ENCODE measurements around the gene CFAP73. TPM values are rescaled to one million over a fixed set of nuclear protein-coding genes. Genes with fewer than 3 reads are reported as not detected.

CFAP73 gene
- total RNA-seq, 1 experiment from 2014 or later, result 0.94 TPM

DNA sequence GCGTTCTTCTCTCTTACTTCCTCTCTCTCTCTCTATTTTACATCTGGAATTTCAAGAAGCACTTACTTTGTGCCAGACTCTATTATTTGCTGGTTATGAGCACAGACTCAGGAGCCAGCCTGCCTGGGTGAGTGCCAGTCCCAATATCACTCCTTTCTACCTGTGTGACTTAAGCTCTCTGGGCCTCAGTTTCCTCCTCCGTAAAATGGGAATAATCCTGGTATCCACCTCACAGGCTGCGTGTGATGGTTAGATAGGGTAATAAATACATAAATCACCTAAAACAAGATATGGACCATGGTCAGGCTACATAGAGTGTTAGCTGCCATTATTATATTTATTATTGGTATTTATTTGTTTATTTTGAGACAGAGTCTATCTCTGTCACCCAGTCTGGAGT is 38.3 kb upstream of the CFAP73 start (continued):
- no peak for TF ChIP-seq CDX4 (CRISPR knock-in tag; IDR thresholded peaks at IDR 0.05; ENCODE audit: borderline replicate concordance)
- TF ChIP-seq SMAD3 (CRISPR knock-in tag; IDR thresholded peaks at IDR 0.05; ENCODE audit: borderline replicate concordance), result no peak
- no peak for TF ChIP-seq ATF2 (CRISPR knock-in tag; IDR thresholded peaks at IDR 0.05; ENCODE audit: borderline replicate concordance, low read depth)
- TF ChIP-seq, protein P1, sequence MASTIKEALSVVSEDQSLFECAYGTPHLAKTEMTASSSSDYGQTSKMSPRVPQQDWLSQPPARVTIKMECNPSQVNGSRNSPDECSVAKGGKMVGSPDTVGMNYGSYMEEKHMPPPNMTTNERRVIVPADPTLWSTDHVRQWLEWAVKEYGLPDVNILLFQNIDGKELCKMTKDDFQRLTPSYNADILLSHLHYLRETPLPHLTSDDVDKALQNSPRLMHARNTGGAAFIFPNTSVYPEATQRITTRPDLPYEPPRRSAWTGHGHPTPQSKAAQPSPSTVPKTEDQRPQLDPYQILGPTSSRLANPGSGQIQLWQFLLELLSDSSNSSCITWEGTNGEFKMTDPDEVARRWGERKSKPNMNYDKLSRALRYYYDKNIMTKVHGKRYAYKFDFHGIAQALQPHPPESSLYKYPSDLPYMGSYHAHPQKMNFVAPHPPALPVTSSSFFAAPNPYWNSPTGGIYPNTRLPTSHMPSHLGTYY (CRISPR knock-in tag; IDR thresholded peaks at IDR 0.05), result no peak
- no peak for TF ChIP-seq RORB (CRISPR knock-in tag; IDR thresholded peaks at IDR 0.05)
- TF ChIP-seq ZMAT4 (CRISPR knock-in tag; IDR thresholded peaks at IDR 0.05), result no peak
- TF ChIP-seq NFYB (CRISPR knock-in tag; conservative IDR thresholded peaks at IDR 0.05; ENCODE audit: low read depth), result no peak
- no peak for TF ChIP-seq TP53 (CRISPR knock-in tag; IDR thresholded peaks at IDR 0.05)

GRCh38 chr12:113112043-113112899 is 37.3 kb upstream of the CFAP73 start:
- Mint-ChIP-seq H3K4me1 (no peaks in the 10 kb centered on the region; the same call in none of the 2 replicates), H3K4me3 (no peak overlapping the region), H3K9me3 (no peaks in the 10 kb centered on the region), H3K27me3 (ENCODE audit: low read depth) (no peaks in the 10 kb centered on the region; the same call in 1 of the 2 replicates), H3K27ac (no peak overlapping the region), H3K36me3 (no peaks in the 10 kb centered on the region)
- CTCF ChIA-PET, result interaction anchor here (0.9 to 2.0 kb wide), 4 partner anchors 41 to 119 kb away, joined by 4 to 6 read pairs (median 5); no protein-coding TSS in a partner anchor
- POLR2A ChIA-PET, result interaction anchor here (1.2 kb wide), 1 partner anchor 8 kb away, joined by 3 read pairs; no protein-coding TSS in a partner anchor
- TF ChIP-seq ZNF532 (CRISPR knock-in tag; IDR thresholded peaks at IDR 0.05; ENCODE audit: borderline replicate concordance), result no peak
- TF ChIP-seq IRF2 (CRISPR knock-in tag; IDR thresholded peaks at IDR 0.05; ENCODE audit: borderline replicate concordance, low read depth), result no peak
- no peak for TF ChIP-seq PREB (CRISPR knock-in tag; IDR thresholded peaks at IDR 0.05; ENCODE audit: borderline replicate concordance)
- TF ChIP-seq CBFB (CRISPR knock-in tag; IDR thresholded peaks at IDR 0.05; ENCODE audit: low read depth), result no peak
- no peak for TF ChIP-seq NR2C2 (CRISPR knock-in tag; IDR thresholded peaks at IDR 0.05)
- no peak for TF ChIP-seq ESRRA (CRISPR knock-in tag; IDR thresholded peaks at IDR 0.05; ENCODE audit: borderline replicate concordance)
- no peak for TF ChIP-seq ZNF281 (CRISPR knock-in tag; IDR thresholded peaks at IDR 0.05)
- no peak for TF ChIP-seq MLX (CRISPR knock-in tag; IDR thresholded peaks at IDR 0.05)
- TF ChIP-seq, protein P2, sequence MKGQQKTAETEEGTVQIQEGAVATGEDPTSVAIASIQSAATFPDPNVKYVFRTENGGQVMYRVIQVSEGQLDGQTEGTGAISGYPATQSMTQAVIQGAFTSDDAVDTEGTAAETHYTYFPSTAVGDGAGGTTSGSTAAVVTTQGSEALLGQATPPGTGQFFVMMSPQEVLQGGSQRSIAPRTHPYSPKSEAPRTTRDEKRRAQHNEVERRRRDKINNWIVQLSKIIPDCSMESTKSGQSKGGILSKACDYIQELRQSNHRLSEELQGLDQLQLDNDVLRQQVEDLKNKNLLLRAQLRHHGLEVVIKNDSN (CRISPR knock-in tag; IDR thresholded peaks at IDR 0.05), result no peak
- TF ChIP-seq ZNF138 (CRISPR knock-in tag; conservative IDR thresholded peaks at IDR 0.05), result no peak
- no peak for TF ChIP-seq FOXK1 (CRISPR knock-in tag; IDR thresholded peaks at IDR 0.05)
- ATAC-seq, result peak; percentile 33
- no peak for DNase-seq (ENCODE audit: low spot score)
